Astrocyte of the cerebellum (primary cell): Measurements from ENCODE around the gene CXCL6.

ENCODE experiments used
- DNase-seq: peaks from one replicate; pipeline ENCODE4 v3.0.0-alpha.2; 2011; ENCODE audit warnings: low read depth
- H3K4me3 ChIP-seq: 2 replicates; pipeline ENCODE4 v1.5.1; 2011; ENCODE audit warnings: mild to moderate bottlenecking, low read depth, low read length, moderate library complexity
- in situ Hi-C: cut with HindIII; loops from 2 replicates; pipeline ENCODE4 v1.10.0; 2017; ENCODE audit warnings: low sequenced_read_pairs
- TF ChIP-seq, protein P1 (sequence below): IDR thresholded peaks from 2 replicates; pipeline ENCODE4 v1.5.1; 2012; ENCODE audit warnings: low read length, low read depth, moderate library complexity, mild to moderate bottlenecking; ENCODE audit errors: missing control alignments

CXCL6 gene

GRCh38 chr4:73839071-73839470, 2.6 kb downstream of the CXCL6 start:
- no peak for DNase-seq
- TF ChIP-seq, protein P1, sequence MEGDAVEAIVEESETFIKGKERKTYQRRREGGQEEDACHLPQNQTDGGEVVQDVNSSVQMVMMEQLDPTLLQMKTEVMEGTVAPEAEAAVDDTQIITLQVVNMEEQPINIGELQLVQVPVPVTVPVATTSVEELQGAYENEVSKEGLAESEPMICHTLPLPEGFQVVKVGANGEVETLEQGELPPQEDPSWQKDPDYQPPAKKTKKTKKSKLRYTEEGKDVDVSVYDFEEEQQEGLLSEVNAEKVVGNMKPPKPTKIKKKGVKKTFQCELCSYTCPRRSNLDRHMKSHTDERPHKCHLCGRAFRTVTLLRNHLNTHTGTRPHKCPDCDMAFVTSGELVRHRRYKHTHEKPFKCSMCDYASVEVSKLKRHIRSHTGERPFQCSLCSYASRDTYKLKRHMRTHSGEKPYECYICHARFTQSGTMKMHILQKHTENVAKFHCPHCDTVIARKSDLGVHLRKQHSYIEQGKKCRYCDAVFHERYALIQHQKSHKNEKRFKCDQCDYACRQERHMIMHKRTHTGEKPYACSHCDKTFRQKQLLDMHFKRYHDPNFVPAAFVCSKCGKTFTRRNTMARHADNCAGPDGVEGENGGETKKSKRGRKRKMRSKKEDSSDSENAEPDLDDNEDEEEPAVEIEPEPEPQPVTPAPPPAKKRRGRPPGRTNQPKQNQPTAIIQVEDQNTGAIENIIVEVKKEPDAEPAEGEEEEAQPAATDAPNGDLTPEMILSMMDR, result no peak
- no peak overlapping the region for H3K4me3 ChIP-seq
- in situ Hi-C loops, result no loop called here

DNA sequence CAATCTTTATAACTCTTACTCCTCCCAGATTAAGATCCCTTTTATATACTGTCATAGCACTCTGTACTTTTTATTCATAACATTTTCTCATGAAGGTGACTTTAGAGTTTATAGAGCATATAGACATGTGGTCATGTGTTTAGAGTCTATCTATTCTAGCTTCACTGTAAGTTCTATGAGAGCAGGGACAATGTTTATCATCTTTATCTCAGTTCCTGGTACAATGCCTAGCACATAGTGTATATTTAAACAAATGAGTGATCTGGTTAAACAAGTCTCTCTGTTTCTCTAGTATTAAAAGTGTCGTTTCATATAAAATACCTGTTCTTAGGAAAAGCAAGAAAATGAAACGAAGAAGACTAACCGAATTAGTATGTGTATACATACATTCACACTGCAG, 3.2 kb downstream of the CXCL6 start:
- TF ChIP-seq, protein P1, result no peak
- no peak for DNase-seq
- in situ Hi-C loops, result no loop called here
- H3K4me3 ChIP-seq, result no peak overlapping the region

DNA sequence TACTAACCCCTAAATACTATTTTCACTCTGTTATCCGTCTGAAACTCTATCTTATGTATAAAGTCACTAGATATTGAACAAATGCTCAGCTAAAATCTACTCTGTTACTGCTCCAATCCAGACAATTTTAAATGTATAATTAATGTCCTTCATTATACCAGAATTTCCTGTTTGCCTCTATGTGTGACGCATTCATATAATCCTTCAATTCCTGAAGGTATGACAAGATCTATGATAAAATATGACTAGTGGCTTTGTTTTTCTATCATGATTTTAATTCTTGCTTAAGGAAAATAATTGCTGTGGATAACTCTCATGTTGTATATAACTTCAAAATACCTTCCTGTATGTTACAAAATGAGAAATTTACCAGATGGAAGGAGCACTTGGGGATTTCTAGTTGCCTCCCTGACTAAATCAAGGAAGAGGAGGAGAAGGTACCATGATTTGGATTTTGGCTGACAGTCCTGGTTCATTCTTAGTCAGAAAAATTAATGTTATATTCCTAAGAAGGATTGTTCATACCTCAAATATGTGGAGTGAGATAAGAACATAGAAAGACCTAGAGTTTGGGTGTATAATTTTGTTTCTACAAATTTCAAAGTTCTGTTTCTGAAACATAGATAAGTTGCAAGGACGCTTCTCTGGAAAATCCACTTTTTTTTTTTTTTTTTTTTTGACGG, 4.9 kb downstream of the CXCL6 start:
- no peak overlapping the region for H3K4me3 ChIP-seq
- in situ Hi-C loops, result no loop called here
- DNase-seq, result no peak
- TF ChIP-seq, protein P1, result no peak

GRCh38 chr4:73842696-73843095, 6.2 kb downstream of the CXCL6 start:
- in situ Hi-C loops, result no loop called here
- DNase-seq, result no peak
- no peak overlapping the region for H3K4me3 ChIP-seq
- TF ChIP-seq, protein P1, result no peak

DNA sequence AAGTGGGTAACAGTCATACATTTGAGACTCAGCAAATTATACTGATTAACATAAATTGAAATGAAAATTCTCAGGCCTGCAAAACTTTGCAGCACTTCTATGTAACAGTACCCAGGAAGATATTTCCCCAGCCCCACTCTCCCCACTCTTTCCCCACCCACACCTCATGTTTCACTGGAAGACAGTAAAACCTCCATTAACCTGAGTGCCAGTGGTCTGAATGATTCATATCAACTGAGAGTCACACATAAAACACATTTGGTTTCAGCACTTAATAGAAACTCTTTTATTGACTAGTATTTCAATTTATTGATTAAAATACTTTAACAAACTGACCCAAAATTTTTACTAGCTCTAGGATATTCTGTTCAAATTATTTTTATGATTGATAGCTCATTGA, 6.9 kb downstream of the CXCL6 start:
- TF ChIP-seq, protein P1, result no peak
- in situ Hi-C loops, result no loop called here
- DNase-seq, result no peak
- H3K4me3 ChIP-seq, result no peak overlapping the region

GRCh38 chr4:73844345-73844744, 7.9 kb downstream of the CXCL6 start:
- no peak overlapping the region for H3K4me3 ChIP-seq
- in situ Hi-C loops, result no loop called here
- DNase-seq, result no peak
- TF ChIP-seq, protein P1, result no peak
